ENCODE measurements around the gene HGFAC.

- no peak for TF ChIP-seq CTCF (conservative IDR thresholded peaks at IDR 0.05 in 1 of 2, IDR thresholded peaks at IDR 0.05 in 1 of 2; ENCODE audit: extremely low read depth in 1 of 2, insufficient read depth in 1 of 2, low read depth in 1 of 2, low read length in 2 of 2)
- TF ChIP-seq EZH2 (IDR thresholded peaks at IDR 0.05; ENCODE audit: borderline replicate concordance, low read length), result no peak
Observed at GRCh38 chr4:3475041-3475712, 33.4 kb downstream of the HGFAC start.

Data from mammary epithelial cell (primary cell).